Natural killer cell treated with Interleukin-12 subunit alpha and Interleukin-12 subunit beta and Interleukin-15 and Interleukin-18, amount 100 ng/mL, for 72 hours (primary cell): ENCODE results near the gene ANXA2. TPM values are rescaled to one million over a fixed set of nuclear protein-coding genes. Genes with fewer than 3 reads are reported as not detected.

Experiments used
- ATAC-seq, 2 donors: fragments of 150-1000 bp; cut with Tn5 transposase in 1 of 2; sonication (Bioruptor Pico), chemical (Tn5 transposase) in 1 of 2; 2 replicates each; pipeline ENCODE4 v1.10.0; 2021
- DNase-seq: peaks from one replicate; pipeline ENCODE4 v3.0.0; 2022; ENCODE audit warnings: low spot score
- H3K27ac Mint-ChIP-seq, 2 donors: 1 replicate in 1 of 2; 2 replicates in 1 of 2; pipeline ENCODE4 v1.8.0; 2022; ENCODE audit warnings: mixed read lengths in 2 of 2, mild to moderate bottlenecking in 1 of 2, moderate library complexity in 1 of 2
- H3K27me3 Mint-ChIP-seq, 2 donors: 1 replicate in 1 of 2; 2 replicates in 1 of 2; pipeline ENCODE4 v1.8.0; 2022; ENCODE audit warnings: mixed read lengths in 2 of 2
- H3K36me3 Mint-ChIP-seq: one replicate; pipeline ENCODE4 v1.8.0; 2022; ENCODE audit warnings: mixed read lengths
- H3K4me1 Mint-ChIP-seq, 2 donors: 1 replicate in 1 of 2; 2 replicates in 1 of 2; pipeline ENCODE4 v1.8.0; 2022; ENCODE audit warnings: low read depth in 2 of 2, mixed read lengths in 2 of 2, mild to moderate bottlenecking in 1 of 2
- H3K4me3 Mint-ChIP-seq: one replicate; pipeline ENCODE4 v1.8.0; 2022; ENCODE audit warnings: mixed read lengths
- H3K9me3 Mint-ChIP-seq: 2 replicates; pipeline ENCODE4 v1.8.0; 2022; ENCODE audit warnings: mixed read lengths
- total RNA-seq, 2 donors: library from RNA; stranded (reverse); gene quantifications; one replicate each; pipeline ENCODE4 v1.2.3, GENCODE V29; 2022

Gene ANXA2
- total RNA-seq, 2 donors from 2014 or later, result 95.1 to 137 TPM

DNA sequence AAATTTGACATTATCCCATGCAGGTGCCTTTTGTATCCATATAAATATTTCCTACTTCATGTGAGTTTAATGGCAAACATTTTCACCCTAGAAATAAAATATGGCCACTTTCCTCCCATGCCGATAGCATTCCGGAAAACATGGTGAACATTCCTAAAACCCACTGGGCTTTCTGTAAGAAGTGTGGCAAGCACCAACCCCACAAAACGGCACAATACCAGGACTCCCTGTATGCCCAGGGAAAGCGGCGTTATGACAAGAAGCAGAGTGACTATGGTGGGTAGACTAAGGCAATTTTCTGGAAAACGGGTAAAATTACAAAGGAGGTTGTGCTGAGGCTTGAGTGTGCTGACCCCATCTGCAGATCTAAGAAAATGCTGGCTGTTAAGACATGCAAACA is 7.6 kb downstream of the ANXA2 start:
- Mint-ChIP-seq H3K9me3 (no peaks in the 10 kb centered on the region), H3K4me1 (peaks cover 55 to 67% of the 10 kb centered on the region in 2 donors), H3K36me3 (peaks cover 6% of the 10 kb centered on the region), H3K4me3 (peak overlapping the region; percentile 75), H3K27ac (peak overlapping the region; percentile 6 to 21), H3K27me3 (no peaks in the 10 kb centered on the region)
- no peak for DNase-seq
- no peak for ATAC-seq

DNA sequence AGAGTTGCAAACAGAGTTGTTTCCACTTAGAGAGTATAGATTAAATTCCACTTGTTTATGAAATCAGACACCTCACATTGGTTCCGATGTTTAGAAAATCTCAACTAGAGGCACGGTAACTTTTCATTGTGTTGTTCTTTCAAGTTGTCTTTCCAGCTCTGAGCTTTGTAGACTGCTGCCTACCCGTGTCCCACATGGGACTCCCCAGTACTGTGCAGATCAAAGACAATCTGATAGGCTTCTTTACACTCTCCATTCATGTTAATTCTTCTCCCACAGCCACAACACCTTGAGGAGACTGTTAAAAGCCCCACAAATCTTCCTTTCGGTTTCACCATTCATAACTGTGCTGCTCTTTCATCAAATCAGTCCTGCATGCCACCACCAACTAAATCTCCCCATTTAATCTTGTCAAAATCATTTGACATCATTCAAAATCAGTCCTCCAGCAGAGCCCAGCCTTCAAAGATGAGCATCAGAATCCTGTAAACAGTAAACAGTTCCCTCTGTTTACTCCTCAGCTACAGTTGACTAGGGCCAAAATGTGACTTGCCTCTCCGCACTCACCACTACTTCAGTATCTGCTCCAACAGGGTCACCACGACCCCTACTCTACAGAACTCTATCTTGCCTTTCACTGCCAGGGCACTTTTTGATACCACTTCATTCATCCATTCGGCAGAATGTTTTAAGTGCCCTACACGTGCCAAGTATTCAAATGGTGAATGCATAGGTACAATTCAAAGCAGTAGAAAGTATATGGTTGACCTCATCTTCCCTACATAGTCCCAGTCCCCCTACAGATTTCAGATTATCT is 8.3 kb downstream of the ANXA2 start:
- peaks cover 55 to 62% of the 10 kb centered on the region in 2 donors for H3K4me1 Mint-ChIP-seq

GRCh38 chr15:60387321-60387720 is 10.5 kb downstream of the ANXA2 start:
- Mint-ChIP-seq H3K4me3 (no peak overlapping the region), H3K4me1 (peaks cover 45 to 51% of the 10 kb centered on the region in 2 donors), H3K9me3 (no peaks in the 10 kb centered on the region), H3K27me3 (no peaks in the 10 kb centered on the region), H3K27ac (no peak overlapping the region), H3K36me3 (no peaks in the 10 kb centered on the region)
- DNase-seq, result no peak
- no peak for ATAC-seq

More for the DNA sequence above, 8.3 kb downstream of the ANXA2 start:
- peaks cover 6% of the 10 kb centered on the region for H3K36me3 Mint-ChIP-seq
- peak overlapping the region; percentile 75 for H3K4me3 Mint-ChIP-seq
- no peaks in the 10 kb centered on the region for H3K27me3 Mint-ChIP-seq
- ATAC-seq, result peak; percentile 87 to 89
- no peak for DNase-seq
- H3K9me3 Mint-ChIP-seq, result no peaks in the 10 kb centered on the region
- peak overlapping the region; percentile 6 to 21 for H3K27ac Mint-ChIP-seq

GRCh38 chr15:60386615-60387014 is 11.2 kb downstream of the ANXA2 start:
- Mint-ChIP-seq H3K4me3 (no peak overlapping the region), H3K36me3 (no peaks in the 10 kb centered on the region), H3K4me1 (peaks cover 42 to 47% of the 10 kb centered on the region in 2 donors), H3K27me3 (no peaks in the 10 kb centered on the region), H3K27ac (no peak overlapping the region), H3K9me3 (no peaks in the 10 kb centered on the region)
- DNase-seq (no peak), ATAC-seq (no peak)

DNA sequence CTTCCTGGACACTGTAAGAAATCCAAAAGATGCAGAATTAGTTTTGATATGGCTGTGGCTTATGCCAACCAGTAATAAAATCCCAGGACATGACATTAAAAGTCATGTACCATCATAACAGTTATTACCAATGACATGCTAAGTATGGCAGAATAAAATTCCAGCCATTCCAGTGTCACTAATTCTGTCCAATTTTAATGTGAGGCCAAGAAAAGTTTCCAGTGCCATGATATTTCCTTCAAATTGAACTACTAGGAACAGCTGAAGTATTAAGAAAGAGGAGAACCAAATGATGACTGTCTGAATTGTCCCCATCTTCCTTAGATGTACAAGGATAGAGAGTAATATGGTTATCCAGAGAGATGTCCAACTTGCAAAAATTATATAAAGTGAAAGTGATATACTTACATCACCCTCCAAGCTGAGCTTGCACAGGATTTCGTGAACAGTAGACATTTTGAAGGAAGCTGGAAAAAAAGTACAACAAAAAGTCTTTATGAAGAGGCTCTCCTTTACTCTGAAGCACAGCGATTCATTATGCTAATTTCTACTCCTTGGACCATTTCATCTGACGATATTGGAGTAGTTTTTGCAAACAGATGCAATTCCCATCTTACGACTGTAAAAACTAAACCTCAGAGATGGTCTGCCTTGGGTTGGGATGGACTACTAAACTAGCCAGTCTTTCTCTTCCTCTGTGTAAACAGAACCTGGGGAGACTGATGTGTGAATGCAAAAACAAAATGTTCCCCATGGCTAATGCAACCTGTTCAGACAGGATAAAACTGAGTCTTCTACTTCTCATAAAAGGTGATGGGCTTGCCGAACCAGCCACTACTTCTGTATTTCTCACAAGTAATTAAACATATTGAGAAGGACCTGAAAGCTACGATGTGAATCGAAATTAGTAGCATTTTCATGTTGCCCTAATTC is 11.9 kb downstream of the ANXA2 start:
- Mint-ChIP-seq H3K4me3 (no peak overlapping the region), H3K27ac (no peak overlapping the region), H3K4me1 (peaks cover 37 to 40% of the 10 kb centered on the region in 2 donors), H3K36me3 (no peaks in the 10 kb centered on the region), H3K27me3 (no peaks in the 10 kb centered on the region), H3K9me3 (no peaks in the 10 kb centered on the region)
- ATAC-seq (no peak), DNase-seq (no peak)

- H3K36me3 Mint-ChIP-seq, result no peaks in the 10 kb centered on the region
Measured at GRCh38 chr15:60384526-60385126, 13.2 kb downstream of the ANXA2 start.

GRCh38 chr15:60384053-60384452 is 13.7 kb downstream of the ANXA2 start:
- no peak overlapping the region for H3K27ac Mint-ChIP-seq
- no peaks in the 10 kb centered on the region for H3K27me3 Mint-ChIP-seq
- H3K4me3 Mint-ChIP-seq, result no peak overlapping the region
- DNase-seq, result no peak
- H3K9me3 Mint-ChIP-seq, result no peaks in the 10 kb centered on the region
- no peaks in the 10 kb centered on the region for H3K36me3 Mint-ChIP-seq
- H3K4me1 Mint-ChIP-seq, result peaks cover 20 to 21% of the 10 kb centered on the region in 2 donors
- no peak for ATAC-seq

More at GRCh38 chr15:60384526-60385126, 13.2 kb downstream of the ANXA2 start:
- H3K4me1 Mint-ChIP-seq, result peaks cover 26 to 27% of the 10 kb centered on the region in 2 donors
- no peak overlapping the region for H3K27ac Mint-ChIP-seq
- ATAC-seq (no peak), DNase-seq (no peak)
- H3K9me3 Mint-ChIP-seq, result no peaks in the 10 kb centered on the region
- H3K27me3 Mint-ChIP-seq, result no peaks in the 10 kb centered on the region
- H3K4me3 Mint-ChIP-seq, result no peak overlapping the region

- no peak overlapping the region for H3K4me3 Mint-ChIP-seq
- H3K27ac Mint-ChIP-seq, result peak overlapping the region in 1 of 2 donors; percentile 56
- DNase-seq (no peak), ATAC-seq (no peak)
- no peaks in the 10 kb centered on the region for H3K36me3 Mint-ChIP-seq
- H3K9me3 Mint-ChIP-seq, result no peaks in the 10 kb centered on the region
- peaks cover 14 to 16% of the 10 kb centered on the region in 2 donors for H3K4me1 Mint-ChIP-seq
- no peaks in the 10 kb centered on the region for H3K27me3 Mint-ChIP-seq
Measured at GRCh38 chr15:60382773-60383674, 14.8 kb downstream of the ANXA2 start.

DNA sequence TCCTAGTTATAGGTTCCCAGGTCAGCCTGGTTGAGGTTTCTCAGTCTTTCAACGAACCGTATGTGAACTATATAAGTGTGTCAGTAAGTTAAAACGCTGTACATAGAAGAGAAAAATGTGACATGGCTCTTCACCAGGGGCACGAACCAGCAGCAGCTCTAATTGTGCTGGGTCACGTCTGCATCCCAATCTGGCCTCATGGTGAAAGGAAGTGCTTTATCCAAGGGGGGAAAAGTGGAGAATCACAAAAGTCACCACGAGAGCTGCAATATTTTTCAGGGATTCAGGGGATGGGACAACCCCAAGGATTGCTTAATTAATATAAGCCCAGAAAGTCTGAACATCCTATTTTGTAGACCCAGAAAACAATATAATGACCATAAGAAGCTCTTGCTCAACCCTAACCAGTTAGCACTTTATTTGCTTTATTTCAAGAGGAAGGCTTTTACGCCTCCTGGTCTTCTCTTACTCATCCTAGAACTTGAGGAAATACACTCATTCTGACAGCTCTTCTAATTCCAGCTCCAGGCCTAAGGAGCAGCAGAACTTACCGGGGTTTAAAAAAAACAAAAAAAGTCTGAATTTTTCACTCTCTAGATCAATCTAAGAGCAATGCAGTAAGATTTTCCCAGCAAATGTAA is 16.5 kb downstream of the ANXA2 start:
- DNase-seq, result no peak
- peaks cover 6 to 7% of the 10 kb centered on the region in 2 donors for H3K4me1 Mint-ChIP-seq
- H3K27me3 Mint-ChIP-seq, result no peaks in the 10 kb centered on the region

DNA sequence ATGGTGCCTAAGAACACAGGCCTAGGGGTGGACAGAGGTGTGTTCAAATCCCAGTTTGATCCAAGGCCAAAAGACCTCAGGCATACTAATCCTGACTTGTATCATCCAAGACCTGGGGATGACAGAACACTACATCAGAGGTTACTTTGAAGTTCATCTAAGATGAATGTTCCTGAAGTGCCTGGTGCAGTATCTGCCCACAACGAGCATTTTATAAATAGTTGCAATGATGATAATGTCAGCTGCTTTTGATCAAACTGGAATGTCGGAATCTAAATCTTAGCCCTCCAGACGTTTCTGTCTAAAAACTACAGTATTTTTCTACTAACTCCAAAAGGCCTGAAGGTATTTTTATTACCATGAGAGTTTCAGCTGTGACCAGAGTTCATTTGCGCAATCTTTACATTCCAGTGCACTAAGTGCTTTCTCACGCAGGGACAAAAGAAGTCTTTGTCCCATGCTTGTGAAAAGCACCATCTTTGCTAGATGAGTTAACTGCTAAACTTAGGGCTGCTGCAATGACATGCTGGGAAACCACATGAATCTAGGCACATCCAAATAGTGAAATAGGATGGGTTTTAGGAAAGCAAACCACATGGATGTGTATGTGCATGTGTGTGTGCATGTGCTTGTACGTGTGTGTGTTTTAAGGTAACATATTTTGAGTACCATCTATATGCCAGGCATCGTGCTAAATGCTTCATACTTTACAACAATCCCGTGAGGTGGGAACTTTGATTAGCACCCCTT is 18.1 kb downstream of the ANXA2 start:
- H3K27ac Mint-ChIP-seq, result no peak overlapping the region
- H3K4me3 Mint-ChIP-seq, result no peak overlapping the region
- ATAC-seq, result no peak
- peaks cover 8 to 13% of the 10 kb centered on the region in 2 donors for H3K4me1 Mint-ChIP-seq
- no peaks in the 10 kb centered on the region for H3K27me3 Mint-ChIP-seq
- H3K9me3 Mint-ChIP-seq, result no peaks in the 10 kb centered on the region
- DNase-seq, result no peak
- no peaks in the 10 kb centered on the region for H3K36me3 Mint-ChIP-seq

More for the DNA sequence above, 16.5 kb downstream of the ANXA2 start:
- Mint-ChIP-seq H3K9me3 (no peaks in the 10 kb centered on the region), H3K4me3 (no peak overlapping the region), H3K27ac (no peak overlapping the region), H3K36me3 (no peaks in the 10 kb centered on the region)
- ATAC-seq, result no peak

DNA sequence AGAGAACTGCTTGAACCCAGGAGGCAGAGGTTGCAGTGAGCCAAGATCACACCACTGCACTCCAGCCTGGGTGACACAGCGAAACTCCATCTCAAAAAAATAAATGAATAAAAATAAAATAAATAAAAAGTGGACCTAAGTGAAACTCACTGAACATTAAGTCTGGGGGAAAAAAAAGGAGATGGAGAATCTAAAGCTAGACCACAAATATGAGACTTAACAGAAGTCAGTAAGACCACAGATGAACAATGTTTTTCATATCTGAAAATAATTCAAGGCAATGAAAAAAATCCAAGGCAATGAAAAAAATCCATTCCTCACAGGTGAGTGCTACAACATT is 18.6 kb downstream of the ANXA2 start:
- no peaks in the 10 kb centered on the region for H3K9me3 Mint-ChIP-seq
- no peak for ATAC-seq

GRCh38 chr15:60376677-60377095 is 21.1 kb downstream of the ANXA2 start:
- ATAC-seq, result peak in 1 of 2 donors; percentile 38
- no peaks in the 10 kb centered on the region for H3K36me3 Mint-ChIP-seq
- H3K4me1 Mint-ChIP-seq, result peaks cover 6% of the 10 kb centered on the region in 2 donors
- no peak overlapping the region for H3K4me3 Mint-ChIP-seq
- no peaks in the 10 kb centered on the region for H3K9me3 Mint-ChIP-seq
- no peak for DNase-seq
- no peaks in the 10 kb centered on the region for H3K27me3 Mint-ChIP-seq
- H3K27ac Mint-ChIP-seq, result no peak overlapping the region

More for the DNA sequence above, 18.6 kb downstream of the ANXA2 start:
- no peak overlapping the region for H3K4me3 Mint-ChIP-seq
- no peak for DNase-seq
- no peaks in the 10 kb centered on the region for H3K36me3 Mint-ChIP-seq
- H3K4me1 Mint-ChIP-seq, result peaks cover 8 to 13% of the 10 kb centered on the region in 2 donors
- no peak overlapping the region for H3K27ac Mint-ChIP-seq
- H3K27me3 Mint-ChIP-seq, result no peaks in the 10 kb centered on the region
